Esophagus muscularis mucosa (tissue), 4 donors: Measurements from ENCODE around the gene DGKG.

Experiments
- EP300 ChIP-seq: sonication (generic); formaldehyde crosslinking; IDR thresholded peaks from one replicate; pipeline ENCODE4 v1.6.1; 2017; ENCODE audit warnings: antibody characterized with exemption
- POLR2A ChIP-seq: fragments of 450-650 bp; IDR thresholded peaks from one replicate; pipeline ENCODE4 v1.6.1; 2017; ENCODE audit warnings: antibody characterized with exemption, moderate library complexity, mild to moderate bottlenecking, low read depth
- POLR2AphosphoS5 ChIP-seq, 2 donors: sonication (generic); formaldehyde crosslinking; IDR thresholded peaks; one replicate each; pipeline ENCODE4 v1.6.1; 2017; ENCODE audit warnings: antibody characterized with exemption in 2 of 2
- TF ChIP-seq, protein P1 (sequence below), 3 experiments: fragments of 200-600 bp in 2 of 3; fragments of 450-650 bp in 1 of 3; sonication (generic) in 2 of 3; IDR thresholded peaks; one replicate each; pipeline ENCODE4 v1.5.1; 2017 to 2019; ENCODE audit warnings: antibody characterized with exemption in 3 of 3, mild to moderate bottlenecking in 2 of 3, moderate library complexity in 1 of 3

DNA sequence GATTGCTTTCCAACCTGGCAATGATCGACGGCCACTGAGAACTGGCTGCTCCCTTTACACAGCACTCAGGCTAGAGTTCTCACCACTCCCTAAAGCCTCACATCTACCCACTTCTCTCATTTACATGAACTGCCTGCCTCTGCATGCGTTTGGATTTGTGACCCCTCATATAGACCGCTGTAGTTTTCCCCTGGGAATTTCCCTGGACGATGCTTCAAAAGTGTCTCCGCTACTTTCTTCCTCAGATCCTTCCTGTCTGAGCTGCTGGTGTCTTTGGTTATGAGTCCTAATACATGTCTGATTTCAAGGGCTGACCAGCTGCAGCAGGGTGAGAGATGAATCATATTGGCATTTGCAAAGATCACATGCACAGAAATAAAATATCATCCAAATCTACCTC, 136.4 kb downstream of the DGKG start:
- TF ChIP-seq POLR2A (no peak), EP300 (no peak), POLR2AphosphoS5 (IDR thresholded peaks at IDR 0.05) (no peak)
- TF ChIP-seq, protein P1, sequence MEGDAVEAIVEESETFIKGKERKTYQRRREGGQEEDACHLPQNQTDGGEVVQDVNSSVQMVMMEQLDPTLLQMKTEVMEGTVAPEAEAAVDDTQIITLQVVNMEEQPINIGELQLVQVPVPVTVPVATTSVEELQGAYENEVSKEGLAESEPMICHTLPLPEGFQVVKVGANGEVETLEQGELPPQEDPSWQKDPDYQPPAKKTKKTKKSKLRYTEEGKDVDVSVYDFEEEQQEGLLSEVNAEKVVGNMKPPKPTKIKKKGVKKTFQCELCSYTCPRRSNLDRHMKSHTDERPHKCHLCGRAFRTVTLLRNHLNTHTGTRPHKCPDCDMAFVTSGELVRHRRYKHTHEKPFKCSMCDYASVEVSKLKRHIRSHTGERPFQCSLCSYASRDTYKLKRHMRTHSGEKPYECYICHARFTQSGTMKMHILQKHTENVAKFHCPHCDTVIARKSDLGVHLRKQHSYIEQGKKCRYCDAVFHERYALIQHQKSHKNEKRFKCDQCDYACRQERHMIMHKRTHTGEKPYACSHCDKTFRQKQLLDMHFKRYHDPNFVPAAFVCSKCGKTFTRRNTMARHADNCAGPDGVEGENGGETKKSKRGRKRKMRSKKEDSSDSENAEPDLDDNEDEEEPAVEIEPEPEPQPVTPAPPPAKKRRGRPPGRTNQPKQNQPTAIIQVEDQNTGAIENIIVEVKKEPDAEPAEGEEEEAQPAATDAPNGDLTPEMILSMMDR (IDR thresholded peaks at IDR 0.05): no peak
